AG08395 (cell line): ENCODE data around the gene HSPA1L.

Experiments
- DNase-seq: peaks from one replicate; pipeline ENCODE4 v3.0.0; 2012; ENCODE audit warnings: mixed read lengths, low spot score

The HSPA1L gene

DNA sequence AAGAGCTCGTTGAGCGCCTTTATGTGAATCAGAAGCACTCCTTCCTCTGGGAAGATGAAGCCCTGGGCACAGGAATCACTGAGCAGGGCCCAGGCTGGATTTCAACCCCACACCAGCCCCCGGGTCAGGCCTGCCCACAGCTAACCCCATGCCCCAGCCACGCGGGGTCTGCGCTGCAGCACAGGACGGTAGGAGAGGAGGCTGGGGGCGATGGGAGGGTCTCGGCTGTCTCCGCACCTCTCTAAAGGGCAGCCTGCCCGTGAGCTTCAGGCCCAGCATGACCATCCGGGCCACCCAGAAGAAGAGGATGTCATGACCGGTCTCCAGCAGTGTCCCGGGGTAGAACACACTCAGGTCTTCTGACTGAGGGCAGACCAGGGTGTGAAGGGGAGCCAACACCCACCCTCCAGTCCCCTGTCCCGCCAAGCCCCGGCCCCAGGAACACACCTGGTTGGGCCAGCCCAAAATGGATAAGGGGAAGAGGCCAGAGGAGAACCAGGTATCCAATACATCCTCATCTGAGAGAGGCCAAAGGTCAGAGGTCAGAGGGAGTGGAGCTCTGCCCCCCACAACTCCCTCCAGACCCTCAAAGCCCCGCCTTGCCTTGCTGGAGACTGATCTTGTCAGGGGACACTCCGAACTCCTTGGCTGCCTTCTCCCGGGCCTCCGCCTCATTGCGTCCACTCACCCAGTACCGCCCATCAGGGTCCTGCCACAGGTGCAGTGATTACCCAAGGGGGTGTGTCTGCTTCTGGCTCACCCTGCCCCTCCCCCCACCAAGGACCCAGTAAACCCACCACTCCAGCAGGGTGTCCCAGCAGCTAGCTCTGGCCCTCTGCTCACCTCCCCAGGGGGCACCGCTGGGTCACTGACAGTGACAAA, 33.6 kb downstream of the HSPA1L start:
- DNase-seq = no peak

DNA sequence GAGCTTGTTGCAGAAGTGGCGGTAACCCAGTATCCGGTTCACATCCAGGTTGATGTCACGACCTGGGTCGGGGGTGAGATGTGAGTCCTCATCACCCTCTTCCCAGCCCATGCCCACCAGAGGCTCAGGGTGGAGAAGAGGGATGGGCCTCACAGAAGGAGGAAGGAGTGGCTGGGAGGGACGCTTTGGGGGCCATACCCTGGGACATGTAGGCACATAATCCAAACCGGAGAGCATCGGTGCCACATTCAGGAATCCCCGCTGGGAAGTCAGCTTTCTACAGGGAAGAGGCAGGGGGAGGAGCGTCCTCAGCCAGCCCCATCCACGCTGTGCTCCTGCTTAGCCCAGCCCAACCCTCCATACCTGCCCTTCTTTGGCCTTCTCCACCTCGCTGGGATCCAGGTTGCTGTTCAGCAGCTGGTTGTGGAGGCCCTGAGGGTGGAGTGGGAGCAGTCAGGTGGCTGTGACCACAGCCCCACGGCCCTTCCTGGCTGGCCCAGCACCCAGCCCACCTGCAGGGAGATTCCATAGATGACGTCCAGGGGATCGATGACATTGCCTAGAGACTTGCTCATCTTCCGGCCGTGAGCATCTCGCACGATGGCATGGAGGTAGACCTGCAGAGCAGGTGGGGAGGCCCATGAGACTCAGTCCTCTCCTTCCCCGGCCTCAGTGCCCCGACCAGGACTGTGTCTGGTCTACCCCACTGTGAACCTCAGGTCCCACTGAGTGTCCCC, 34.4 kb downstream of the HSPA1L start:
- DNase-seq = no peak

DNA sequence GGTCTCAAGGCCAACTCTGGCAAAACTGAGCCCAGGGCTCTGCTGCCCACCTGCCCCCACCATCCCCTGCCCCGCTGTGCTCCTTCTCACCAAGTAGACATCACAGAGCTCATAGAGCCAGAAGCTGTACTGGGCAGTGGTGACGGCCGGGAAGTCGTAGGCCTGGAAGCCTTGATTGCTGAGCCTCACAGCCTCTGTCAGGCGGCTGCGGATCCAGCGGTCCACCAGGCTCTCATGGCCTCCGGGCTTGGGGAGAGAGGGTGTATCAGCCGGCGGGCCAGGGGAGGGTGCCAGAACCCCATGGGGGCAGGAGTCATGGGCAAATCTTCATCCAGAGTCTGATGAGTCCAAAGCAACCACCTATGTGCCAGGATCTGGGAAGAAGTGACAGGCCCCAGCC, 35.2 kb downstream of the HSPA1L start:
- DNase-seq = no peak

GRCh38 chr6:31778999-31779885, 35.8 kb downstream of the HSPA1L start:
- DNase-seq = no peak

- no peak for DNase-seq
These were observed 36.9 kb downstream of the HSPA1L start for GRCh38 chr6:31778193-31778592.

DNA sequence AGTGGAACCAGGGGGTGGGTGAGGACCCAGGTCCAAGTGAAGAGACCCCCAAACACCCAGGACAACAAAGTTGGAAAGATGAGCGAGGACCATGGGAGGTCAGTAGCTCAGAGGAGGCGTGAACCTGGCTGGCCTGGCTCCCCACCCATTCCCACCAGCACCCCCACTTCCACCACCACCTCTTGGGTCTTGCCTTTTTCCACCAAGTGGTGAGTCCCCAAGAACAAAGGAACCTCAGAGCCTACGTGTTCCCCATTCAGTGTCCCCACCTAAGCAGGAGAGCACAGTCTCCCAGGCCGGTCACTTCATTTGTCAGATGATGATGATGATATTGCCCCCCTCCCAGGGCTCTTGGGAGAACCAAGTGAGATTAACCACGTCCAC, 37.4 kb downstream of the HSPA1L start:
- DNase-seq = no peak

DNA sequence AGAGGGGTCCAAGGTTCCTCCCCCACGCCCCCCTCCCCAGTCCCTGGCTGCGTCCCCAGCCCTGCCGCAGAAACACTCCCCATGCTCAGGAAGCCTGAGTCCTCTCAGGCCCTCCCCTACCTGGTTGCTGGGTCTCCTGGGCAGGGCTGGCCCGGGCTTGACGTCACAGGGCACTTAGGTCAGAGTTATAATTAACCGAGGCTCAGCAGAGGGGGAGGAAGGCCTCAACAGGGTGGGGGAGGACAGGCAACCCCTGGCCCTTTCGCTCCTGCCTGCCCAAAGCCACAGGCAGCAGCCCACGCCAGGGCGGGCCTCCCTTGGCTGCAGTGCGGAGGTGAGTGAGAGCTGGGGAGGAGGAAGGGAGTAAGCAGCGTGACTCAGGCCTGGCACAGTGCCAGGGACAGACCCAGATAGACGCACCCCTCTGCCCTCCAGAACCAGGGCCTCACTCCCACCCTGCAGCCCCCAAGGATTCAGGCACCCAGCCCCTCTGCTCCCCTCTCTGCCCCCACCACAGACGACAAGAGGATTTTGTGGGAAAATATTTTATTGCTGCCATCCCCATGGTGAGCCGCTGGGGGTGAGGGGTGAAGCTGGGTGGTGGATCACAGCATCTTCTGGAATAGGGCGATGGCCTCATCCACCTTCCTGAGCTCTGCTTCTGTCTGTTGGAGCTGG, 38.0 kb downstream of the HSPA1L start, which contains the start of gene VWA7:
Gene VWA7 (minus strand): TSS at position 340 of the 678 bp plus-strand sequence. CDS start 549 bp downstream, outside the sequence.
- DNase-seq = peak; percentile 77

GRCh38 chr6:31776485-31776988, 38.5 kb downstream of the HSPA1L start:
- DNase-seq = no peak

- DNase-seq = no peak
These were observed 39.2 kb downstream of the HSPA1L start for GRCh38 chr6:31775633-31776484.

- no peak for DNase-seq
These were observed 39.9 kb downstream of the HSPA1L start for GRCh38 chr6:31775184-31775583.

- DNase-seq = no peak
These were observed 43.1 kb downstream of the HSPA1L start for GRCh38 chr6:31771992-31772358.

DNA sequence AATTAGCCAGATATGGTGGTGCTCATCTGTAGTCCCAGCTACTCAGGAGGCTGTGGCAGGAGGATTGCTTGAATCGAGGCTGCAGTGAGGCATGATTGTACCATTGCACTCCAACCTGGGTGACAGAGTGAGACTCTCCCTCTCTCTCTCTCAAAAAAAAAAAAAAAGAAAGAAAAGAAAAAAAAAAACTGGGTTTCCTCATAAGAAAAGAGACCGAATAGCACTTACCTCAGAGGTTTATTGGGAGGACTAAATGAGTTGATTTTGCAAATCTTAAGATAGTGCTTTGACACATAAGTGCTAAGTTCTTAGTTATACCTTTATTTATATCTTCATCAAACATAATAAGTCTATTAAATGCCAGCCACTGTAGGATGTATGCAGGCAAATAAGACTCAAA, 44.2 kb downstream of the HSPA1L start:
- DNase-seq = no peak

DNA sequence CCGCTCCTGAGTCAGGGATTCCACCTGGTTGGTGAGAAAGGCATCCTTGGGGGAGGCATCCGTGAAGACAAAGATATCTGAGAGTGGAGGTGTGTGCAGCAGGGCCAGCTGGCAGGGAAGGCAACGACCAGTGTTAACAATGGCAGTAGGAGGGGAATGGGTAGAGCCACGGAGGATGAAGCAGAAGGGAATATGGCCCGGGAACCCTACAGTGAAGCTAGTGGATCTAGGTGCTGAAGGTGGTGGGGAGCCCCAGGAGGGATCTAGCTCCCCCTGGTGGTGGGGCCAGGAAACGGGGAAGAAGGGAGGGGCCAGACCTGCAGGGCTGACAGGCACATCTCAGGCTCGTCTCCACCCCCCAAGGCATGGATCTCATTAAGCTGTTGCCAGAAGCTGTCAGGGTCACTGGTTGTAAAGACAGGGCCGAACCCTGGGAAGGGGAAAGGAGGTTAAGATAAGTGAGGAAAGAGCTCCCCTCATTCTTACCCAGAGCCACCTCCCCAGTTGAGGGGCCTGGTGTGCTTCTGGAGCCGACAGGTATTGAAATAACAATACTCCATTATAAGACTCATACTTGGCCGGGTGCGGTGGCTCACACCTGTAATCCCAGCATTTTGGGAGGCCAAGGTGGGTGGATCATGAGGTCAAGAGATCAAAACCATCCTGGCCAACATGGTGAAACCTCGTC, 45.3 kb downstream of the HSPA1L start:
- peak; percentile 82 for DNase-seq

- DNase-seq = no peak
These were observed 46.5 kb downstream of the HSPA1L start for GRCh38 chr6:31768363-31769257.

- no peak for DNase-seq
These were observed 47.9 kb downstream of the HSPA1L start for GRCh38 chr6:31767096-31767645.

- DNase-seq = peak; percentile 53
These were observed 48.9 kb downstream of the HSPA1L start for GRCh38 chr6:31765910-31766794.

- DNase-seq = no peak
These were observed 49.5 kb downstream of the HSPA1L start for GRCh38 chr6:31765559-31765909.

GRCh38 chr6:31764198-31764597, 50.9 kb downstream of the HSPA1L start:
- DNase-seq = no peak
